Mucosa of gallbladder (tissue), 1 donor: ENCODE results near the gene AQP2. TPM values are rescaled to one million over a fixed set of nuclear protein-coding genes. Genes with fewer than 3 reads are reported as not detected.

Experiments used
- DNase-seq: peaks from one replicate; pipeline ENCODE4 v3.0.0-alpha.2; 2020; ENCODE audit warnings: low spot score
- total RNA-seq: library from RNA; stranded (reverse); gene quantifications from one replicate; pipeline ENCODE4 v1.2.1, GENCODE V29; 2021
- donor health status: DM: no; HTN: no; CAD: no.

Gene AQP2
- total RNA-seq, 1 donor from 2014 or later = not detected

DNA sequence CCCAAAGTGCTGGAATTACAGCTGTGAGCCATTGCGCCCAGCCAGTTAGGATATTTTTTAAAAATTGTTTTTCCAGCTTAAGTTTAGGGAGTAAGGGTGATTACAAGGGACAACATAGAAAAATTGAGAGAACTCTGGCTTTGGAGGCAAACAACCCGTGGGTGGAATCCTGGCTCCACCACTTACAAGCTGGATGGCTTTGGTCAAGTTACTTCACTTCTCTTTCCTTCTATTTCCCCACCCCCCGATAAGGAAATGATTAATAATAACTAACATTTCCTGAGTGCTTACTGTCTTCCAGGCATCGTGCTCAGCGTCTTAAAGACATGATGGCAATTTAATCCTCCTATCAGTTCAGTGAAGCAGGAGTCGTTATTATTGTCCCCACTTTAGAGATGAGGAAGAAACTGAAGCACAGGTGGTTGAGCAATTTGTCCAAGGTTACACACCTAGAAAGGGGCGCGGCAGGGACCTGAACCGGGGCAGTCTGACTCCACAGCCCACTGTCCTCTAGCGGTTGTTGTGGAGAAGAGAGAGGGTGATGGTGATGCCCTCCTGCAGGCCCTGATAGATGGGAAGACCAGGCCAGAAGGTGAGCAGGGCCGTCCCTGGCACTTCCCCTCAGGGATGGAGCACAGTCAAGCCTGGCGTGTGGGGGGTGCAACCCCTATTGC is 30.2 kb upstream of the AQP2 start:
- no peak for DNase-seq

DNA sequence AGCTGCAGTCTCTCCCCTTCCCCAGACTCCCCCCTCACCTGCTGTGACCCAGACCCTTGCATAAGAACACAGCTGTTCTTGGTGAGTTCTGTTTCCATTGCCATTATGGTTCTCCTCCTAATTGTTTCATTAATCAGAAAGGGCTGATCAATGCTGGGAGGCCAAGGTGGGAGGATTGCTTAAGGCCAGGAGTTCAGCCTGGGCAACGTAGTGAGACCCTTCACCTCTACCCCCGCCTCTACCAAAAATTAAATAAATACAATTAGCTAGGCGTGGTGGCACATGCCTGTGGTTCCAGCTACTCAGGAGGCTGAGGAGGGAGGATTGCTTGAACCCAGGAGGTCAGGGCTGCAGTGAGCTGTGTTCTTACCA is 29.6 kb upstream of the AQP2 start:
- DNase-seq = no peak

- DNase-seq = no peak
These were observed 29.2 kb upstream of the AQP2 start for GRCh38 chr12:49921299-49921698.

DNA sequence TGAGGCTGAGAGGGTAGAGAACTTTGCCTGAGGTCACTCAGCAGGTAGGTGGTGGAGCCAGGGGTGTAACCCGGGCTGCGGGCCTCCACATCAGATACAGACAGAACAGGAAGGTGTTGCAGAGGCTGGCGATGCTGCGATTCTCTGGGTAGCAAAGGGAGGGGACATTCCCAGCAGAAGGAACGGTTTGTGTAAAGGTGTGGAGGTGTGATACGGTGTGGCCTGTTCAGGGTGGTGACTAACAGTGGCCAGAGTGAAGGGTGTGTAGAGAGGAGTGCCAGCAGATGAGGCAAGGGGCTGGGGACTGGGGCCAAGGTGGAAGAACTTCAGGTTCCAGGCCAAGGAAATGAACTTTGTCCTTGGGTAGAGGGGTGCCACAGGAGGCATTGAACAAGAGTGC is 28.6 kb upstream of the AQP2 start:
- DNase-seq = no peak

DNA sequence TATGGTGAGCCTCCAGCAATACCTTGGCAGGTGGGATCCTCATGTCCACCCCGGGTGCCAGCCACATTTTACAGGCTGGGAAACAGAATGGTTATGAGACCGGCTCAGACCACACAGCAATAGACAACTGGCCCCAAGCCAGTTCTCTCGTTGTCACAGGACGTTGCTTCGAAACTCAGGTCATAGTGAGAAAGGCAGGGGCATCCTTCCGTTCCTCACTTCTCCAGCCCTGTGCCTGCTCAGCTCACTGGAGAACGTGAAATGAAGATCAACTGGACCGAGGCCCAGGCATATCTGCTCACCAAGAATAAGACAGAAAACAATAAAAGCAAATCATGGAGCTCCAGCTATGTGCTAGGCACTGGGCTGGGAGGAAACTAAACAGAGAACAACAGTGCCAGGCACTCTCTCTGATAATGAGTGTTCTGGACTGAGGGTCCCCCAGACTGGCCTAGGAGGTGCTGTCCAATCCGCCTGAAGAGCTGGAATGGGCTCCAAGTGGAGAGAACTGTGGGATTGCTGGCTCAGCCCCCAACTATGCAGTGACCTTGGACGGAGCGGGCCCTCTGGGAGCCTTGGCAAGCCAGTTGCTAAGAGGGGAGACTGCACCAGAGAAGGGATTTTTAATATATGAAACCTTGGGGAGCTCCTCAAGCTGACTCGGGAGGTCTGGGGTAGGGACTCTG is 28.0 kb upstream of the AQP2 start:
- no peak for DNase-seq

DNA sequence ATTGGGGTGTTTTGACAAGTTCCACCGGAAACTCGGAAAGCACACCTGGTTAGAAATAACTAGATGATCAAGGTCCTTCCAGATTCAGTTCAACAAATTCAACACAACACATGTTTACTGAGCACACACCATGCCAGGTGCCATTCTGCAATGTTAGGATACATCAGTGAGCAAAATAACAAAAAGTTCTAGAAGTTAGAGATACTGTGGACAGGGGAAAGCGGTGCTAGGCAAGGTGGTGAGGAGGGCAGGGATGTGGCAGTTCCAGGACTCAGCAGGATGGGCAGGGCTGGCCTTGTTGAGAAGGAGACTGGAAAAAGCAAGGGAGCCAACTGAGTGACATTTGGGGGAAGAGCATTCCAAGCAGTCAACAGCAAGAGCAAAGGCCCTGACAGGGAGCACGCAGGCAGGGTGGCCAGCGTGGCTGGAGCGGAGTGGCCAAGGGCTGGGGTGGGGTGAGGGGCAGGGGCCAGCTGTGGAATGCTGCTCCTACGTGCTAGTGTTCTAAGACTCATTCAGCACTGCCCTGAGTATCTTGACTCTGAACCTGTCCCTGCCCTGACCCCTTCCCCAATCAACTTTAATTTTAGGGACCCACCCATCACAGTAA is 27.4 kb upstream of the AQP2 start:
- DNase-seq = no peak

- DNase-seq = no peak
These were observed 26.5 kb upstream of the AQP2 start for GRCh38 chr12:49923880-49924556.

DNA sequence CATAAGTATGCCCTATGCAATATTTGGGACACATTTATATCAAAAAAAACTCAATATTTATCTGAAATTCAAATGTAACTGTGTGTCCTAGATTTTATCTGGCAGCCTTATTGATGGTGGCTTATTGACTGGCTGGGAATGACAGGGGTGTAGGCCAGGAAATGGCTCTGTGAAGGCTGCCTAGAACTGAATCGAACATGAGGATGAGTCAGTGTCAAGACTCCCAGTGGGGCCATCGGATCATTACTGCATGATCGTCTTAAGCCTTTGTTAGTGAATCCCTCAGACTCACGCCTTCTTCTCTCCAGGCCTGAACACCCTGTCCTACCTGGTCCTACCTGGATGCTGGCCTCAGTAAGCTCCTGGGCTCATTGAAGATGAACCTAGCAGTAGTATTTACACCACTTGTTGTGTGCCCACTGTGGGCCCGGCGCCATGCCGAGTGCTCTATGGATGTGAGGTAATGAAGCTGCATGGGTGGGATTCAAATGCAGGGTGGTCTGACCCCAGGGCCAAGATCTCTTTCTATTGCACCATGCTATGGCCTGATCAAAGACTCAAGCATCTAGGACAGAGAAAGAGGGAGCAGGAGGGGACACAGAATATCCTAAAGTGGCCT is 25.8 kb upstream of the AQP2 start:
- no peak for DNase-seq

DNA sequence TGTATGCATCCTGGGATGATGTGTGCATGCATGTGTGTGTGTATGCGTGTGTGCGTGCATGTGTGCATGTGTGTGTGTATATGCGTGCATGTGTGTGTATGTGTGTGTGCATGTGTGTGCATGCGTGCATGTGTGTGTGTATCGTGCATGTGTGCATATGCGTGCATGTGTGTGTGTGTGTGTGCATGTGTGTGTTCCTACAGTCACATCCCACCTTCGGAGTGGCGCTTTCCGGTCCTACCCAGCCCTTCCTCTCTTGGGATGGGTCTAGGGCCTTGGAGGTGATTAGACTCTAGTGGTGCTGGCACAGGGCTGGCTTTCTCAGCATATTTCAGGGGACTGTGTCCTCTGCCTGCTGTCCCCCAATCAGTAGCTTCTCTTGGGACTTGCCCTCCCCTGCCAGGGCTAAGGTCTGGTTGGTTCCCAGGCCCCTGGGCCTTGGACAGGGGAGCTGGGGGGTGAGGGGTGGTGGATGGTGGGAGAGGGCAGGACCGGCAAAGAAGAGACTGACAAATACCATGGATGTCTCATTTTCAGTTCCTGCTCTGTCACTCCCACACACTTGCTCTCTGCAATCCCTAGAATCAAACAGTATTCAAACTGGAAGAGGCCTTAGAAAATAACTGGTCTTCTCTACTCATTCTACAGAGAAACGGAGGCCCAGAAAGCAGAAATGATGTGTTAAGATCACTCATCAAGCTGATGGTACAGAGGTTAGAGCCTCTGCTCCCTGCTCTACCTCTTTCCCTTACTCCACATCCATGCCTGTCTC is 24.9 kb upstream of the AQP2 start:
- no peak for DNase-seq

GRCh38 chr12:49928471-49928870 is 22.1 kb upstream of the AQP2 start:
- DNase-seq = no peak

DNA sequence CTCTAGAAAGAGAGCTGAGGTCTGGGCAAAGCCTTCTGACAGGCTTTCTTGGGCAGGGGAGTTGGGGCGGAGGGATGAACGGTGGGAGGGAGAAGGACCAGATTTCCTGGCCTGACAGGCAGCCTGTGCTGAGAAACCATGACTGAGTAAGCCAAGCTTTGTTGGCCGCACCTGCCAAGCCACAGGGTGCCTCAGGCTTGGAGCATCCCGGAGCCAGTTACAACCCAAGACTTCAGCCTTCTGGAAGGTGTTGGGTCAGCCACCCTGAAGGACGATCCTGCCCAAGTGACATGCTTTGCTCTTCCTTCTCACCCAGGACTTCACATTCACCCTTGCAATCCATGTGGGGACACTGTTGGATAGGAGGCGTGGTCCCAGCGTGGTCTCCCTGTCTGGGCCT is 21.0 kb upstream of the AQP2 start:
- no peak for DNase-seq

DNA sequence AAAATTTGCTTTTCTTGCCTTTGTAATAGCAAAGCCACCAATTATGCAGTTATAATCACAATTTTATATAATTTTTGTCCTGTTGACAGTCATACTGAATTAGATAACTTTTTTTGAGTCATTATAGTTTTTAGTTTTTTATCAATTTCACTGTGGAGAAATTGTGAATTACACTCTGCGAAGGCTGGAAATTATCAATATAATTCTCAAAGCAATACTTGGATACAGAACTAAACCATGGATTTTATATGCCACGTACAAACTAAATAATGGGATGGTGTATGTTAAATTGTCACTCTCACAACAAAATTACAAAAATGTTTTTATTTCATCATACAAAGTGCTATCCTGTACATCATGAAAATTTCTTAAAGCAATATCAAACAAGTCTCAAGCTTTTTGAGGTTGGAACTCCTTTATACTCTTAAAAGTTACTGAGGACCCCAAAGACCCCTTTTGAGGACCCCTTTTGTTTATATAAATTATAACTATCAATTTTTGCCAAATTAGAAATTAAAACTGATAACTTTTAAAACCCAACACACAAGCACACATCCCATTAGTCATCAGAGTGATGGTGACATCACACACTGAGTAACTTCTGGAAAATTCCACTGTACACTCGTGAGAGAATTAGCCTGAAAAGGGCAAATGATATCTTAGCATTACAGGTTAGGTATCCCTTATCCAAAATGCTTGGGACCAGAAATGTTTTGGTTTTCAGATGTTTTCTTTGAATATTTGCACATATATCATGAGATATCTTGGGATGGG is 19.8 kb upstream of the AQP2 start:
- DNase-seq = no peak

- DNase-seq = no peak
These were observed 18.5 kb upstream of the AQP2 start for GRCh38 chr12:49932023-49932422.

DNA sequence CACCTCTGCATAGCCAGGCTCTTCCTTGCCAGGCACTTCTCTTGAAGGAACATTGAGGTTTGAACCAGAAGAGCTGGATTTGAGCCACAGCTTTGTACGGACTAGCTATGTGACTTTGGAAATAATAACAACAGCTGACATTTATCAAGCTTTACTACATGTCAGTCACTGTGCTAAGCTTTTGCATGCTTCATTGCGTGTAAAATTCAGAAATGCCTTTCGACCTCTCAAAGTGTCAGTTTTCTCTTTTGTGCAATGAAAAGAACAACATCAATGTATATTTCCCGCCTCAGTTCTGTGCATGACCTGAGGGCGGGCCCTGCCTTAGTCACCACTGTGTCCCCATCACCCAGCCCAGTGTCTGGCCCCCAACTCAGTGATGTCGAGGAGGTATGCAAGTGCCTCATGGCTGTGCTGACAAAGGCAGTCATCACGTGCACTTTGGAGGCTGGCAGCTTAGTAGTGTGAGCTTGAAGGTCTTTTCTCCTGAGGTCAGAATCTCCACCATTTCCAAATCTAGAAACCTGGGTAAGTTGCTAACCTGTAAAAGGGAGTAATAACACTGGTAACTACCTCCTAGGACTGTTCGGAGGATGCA is 17.9 kb upstream of the AQP2 start:
- no peak for DNase-seq

- DNase-seq = no peak
These were observed 16.7 kb upstream of the AQP2 start for GRCh38 chr12:49933796-49934195.

DNA sequence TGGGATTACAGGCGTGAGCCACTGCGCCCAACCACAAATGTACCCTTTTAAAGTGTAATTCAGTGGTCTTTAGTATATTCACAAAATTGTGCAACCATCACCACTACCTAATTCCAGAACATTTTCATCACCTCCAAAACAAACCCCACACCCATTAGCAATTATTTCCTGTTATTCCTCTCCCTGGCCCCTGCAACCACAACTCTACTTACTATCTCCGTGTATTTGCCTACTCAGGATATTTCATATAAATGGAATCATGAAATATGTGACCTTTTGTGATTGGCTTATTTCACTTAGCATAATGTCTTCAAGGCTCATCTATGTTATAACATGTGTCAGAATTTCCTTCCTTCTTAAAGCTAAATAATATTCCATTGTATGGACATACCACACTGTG is 16.0 kb upstream of the AQP2 start:
- no peak for DNase-seq

DNA sequence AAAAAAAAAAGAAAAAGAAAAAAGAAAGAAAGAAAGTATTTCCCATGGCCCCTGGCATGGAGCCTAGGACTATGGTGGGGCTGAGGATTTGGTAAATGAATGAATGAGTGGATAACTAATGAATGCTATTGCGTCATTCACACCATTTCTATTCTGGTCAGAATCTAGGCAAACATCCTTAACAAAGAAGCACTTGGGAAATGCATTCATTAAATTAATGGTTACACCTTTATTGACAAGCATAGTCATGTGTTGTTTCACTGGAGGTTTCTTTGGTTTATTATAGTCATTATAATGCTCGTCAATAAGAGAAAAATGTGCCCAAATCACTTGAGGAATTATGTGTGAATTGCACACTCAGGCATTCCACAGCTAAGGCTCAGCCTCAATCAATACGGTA is 13.6 kb upstream of the AQP2 start:
- no peak for DNase-seq

GRCh38 chr12:49937639-49938300 is 12.8 kb upstream of the AQP2 start:
- no peak for DNase-seq

- no peak for DNase-seq
These were observed 11.2 kb upstream of the AQP2 start for GRCh38 chr12:49939307-49939706.

DNA sequence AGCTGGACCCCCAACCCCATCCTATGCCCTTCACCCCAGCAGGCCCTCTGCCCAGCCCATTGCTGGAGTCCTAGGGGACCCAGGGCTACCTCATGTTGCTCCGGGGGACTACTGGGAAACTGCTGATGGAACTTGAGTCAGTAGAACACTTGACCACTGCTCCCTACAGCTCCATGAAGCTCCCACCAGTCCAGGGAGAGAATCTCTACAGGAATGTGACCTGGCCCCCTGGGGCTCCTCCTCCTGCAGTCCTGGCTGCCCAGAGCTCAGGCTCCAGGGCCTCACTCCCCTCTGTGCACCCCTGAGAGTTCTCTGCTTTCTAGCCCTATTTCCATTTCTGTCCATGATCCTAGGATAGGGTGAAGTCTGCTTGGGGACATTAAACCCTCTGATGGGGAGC is 10.8 kb upstream of the AQP2 start:
- no peak for DNase-seq
